ENCODE data around the gene MMGT1.

Gene MMGT1

GRCh38 chrX:135973548-135974278, at the start of gene MMGT1:
Gene MMGT1, minus strand, starts transcription at chrX:135973988. Its CDS starts 313 bp downstream, at chrX:135973675.
- peak; percentile 67 to 91 (median 82) for DNase-seq
- intact Hi-C loops (cut with DNase I) = no loop called here

- intact Hi-C loops (cut with DNase I) = loop anchor here (10.0 kb wide), 1 partner anchor 143 kb away; no protein-coding TSS in a partner anchor
- DNase-seq = no peak
These were observed 48.1 kb upstream of the MMGT1 start for GRCh38 chrX:136021903-136022302.

- intact Hi-C loops (cut with DNase I) = loop anchor here (10.0 kb wide), 1 partner anchor 144 kb away; no protein-coding TSS in a partner anchor
- DNase-seq = no peak
These were observed 47.4 kb upstream of the MMGT1 start for GRCh38 chrX:136021160-136021559.

GRCh38 chrX:136019226-136019625, 45.4 kb upstream of the MMGT1 start:
- DNase-seq = no peak
- intact Hi-C loops (cut with DNase I) = no loop called here

- intact Hi-C loops (cut with DNase I) = no loop called here
- no peak for DNase-seq
These were observed 43.1 kb upstream of the MMGT1 start for GRCh38 chrX:136016881-136017280.

GRCh38 chrX:136015016-136015415, 41.2 kb upstream of the MMGT1 start:
- no peak for DNase-seq
- intact Hi-C loops (cut with DNase I) = no loop called here

GRCh38 chrX:135988245-135988644, 14.5 kb upstream of the MMGT1 start:
- no peak for DNase-seq
- intact Hi-C loops (cut with DNase I) = no loop called here

- peak in 9 of 42 donors; percentile 0 to 24 (median 8) for DNase-seq
- intact Hi-C loops (cut with DNase I) = no loop called here
These were observed 12.2 kb upstream of the MMGT1 start for GRCh38 chrX:135985973-135986310.

GRCh38 chrX:135985157-135985972, 11.6 kb upstream of the MMGT1 start, which contains the start of gene SLC9A6:
Gene SLC9A6, plus strand, starts transcription at chrX:135985435. Its CDS starts 224 bp downstream, at chrX:135985659.
- DNase-seq = peak; percentile 40 to 90 (median 80)
- intact Hi-C loops (cut with DNase I) = no loop called here

GRCh38 chrX:135984791-135985156, 11.0 kb upstream of the MMGT1 start:
- DNase-seq = no peak
- intact Hi-C loops (cut with DNase I) = no loop called here

GRCh38 chrX:135984256-135984655, 10.5 kb upstream of the MMGT1 start:
- intact Hi-C loops (cut with DNase I) = no loop called here

GRCh38 chrX:135982860-135983259, 9.1 kb upstream of the MMGT1 start:
- no peak for DNase-seq
- intact Hi-C loops (cut with DNase I) = no loop called here

More at GRCh38 chrX:135984256-135984655, 10.5 kb upstream of the MMGT1 start:
- no peak for DNase-seq

- intact Hi-C loops (cut with DNase I) = no loop called here
- no peak for DNase-seq
These were observed 7.9 kb upstream of the MMGT1 start for GRCh38 chrX:135981668-135982067.

GRCh38 chrX:135981010-135981409, 7.2 kb upstream of the MMGT1 start:
- intact Hi-C loops (cut with DNase I) = no loop called here

GRCh38 chrX:135977611-135978010, 3.8 kb upstream of the MMGT1 start:
- intact Hi-C loops (cut with DNase I) = no loop called here
- no peak for DNase-seq

More at GRCh38 chrX:135981010-135981409, 7.2 kb upstream of the MMGT1 start:
- no peak for DNase-seq

GRCh38 chrX:135975421-135975820, 1.6 kb upstream of the MMGT1 start:
- no peak for DNase-seq
- intact Hi-C loops (cut with DNase I) = no loop called here

GRCh38 chrX:135974279-135974856, 580 bp upstream of the MMGT1 start:
- intact Hi-C loops (cut with DNase I) = no loop called here
- peak in 41 of 42 donors; percentile 18 to 88 (median 73) for DNase-seq

GRCh38 chrX:135973025-135973547, 702 bp downstream of the MMGT1 start:
- intact Hi-C loops (cut with DNase I) = no loop called here
- DNase-seq = peak in 24 of 42 donors; percentile 3 to 58 (median 22)

- intact Hi-C loops (cut with DNase I) = no loop called here
- no peak for DNase-seq
These were observed 22.5 kb downstream of the MMGT1 start for GRCh38 chrX:135951291-135951690.

GRCh38 chrX:135944486-135944885, 29.3 kb downstream of the MMGT1 start:
- intact Hi-C loops (cut with DNase I) = no loop called here

More at GRCh38 chrX:135944486-135944885, 29.3 kb downstream of the MMGT1 start:
- DNase-seq = no peak
